B cell (primary cell): ENCODE measurements around the gene KCNJ14. TPM values are rescaled to one million over a fixed set of nuclear protein-coding genes. Genes with fewer than 3 reads are reported as not detected.

Experiments
- ATAC-seq: fragments of 200-7000 bp; cut with Tn5 transposase; one replicate; pipeline ENCODE4 v1.10.0; 2021; ENCODE audit warnings: low read depth, mild to moderate bottlenecking, moderate number of reproducible peaks, moderate library complexity
- CTCF ChIA-PET: fragments of 350-600 bp; sonication (Branson Sonifier 250); formaldehyde crosslinking; loops from one replicate; lab custom pipeline; 2021; ENCODE audit warnings: antibody characterized with exemption, inconsistent platforms; lab: Charles Lee
- POLR2A ChIA-PET: fragments of 350-600 bp; sonication (Branson Sonifier 250); formaldehyde crosslinking; loops from one replicate; lab custom pipeline; 2021; ENCODE audit warnings: antibody characterized with exemption; lab: Charles Lee
- DNase-seq: peaks from one replicate; pipeline ENCODE4 v3.0.0; 2013
- H2AFZ ChIP-seq: 2 replicates; pipeline ENCODE4 v1.6.1; 2012; ENCODE audit warnings: mild to moderate bottlenecking, low read depth, low read length; ENCODE audit not compliant: insufficient read depth, poor library complexity, severe bottlenecking
- H3K27ac ChIP-seq, 2 donors: 1 replicate in 1 of 2; 2 replicates in 1 of 2; pipeline ENCODE4 v1.5.1; 2012 to 2013; ENCODE audit warnings: low read length in 2 of 2, mild to moderate bottlenecking in 2 of 2, moderate library complexity in 1 of 2
- H3K27me3 ChIP-seq, 4 experiments: fragments of 200-600 bp in 1 of 4; sonication (generic) in 1 of 4; replicated peaks in 1 of 4; 1 replicate in 2 of 4; 2 replicates in 2 of 4; pipeline versions ENCODE4 v1.6.1 to v1.7.0; 2013 to 2016; ENCODE audit warnings: low read length in 3 of 4, mild to moderate bottlenecking in 2 of 4, mixed read lengths in 1 of 4, moderate library complexity in 1 of 4; ENCODE audit not compliant: insufficient read depth in 4 of 4, control insufficient read depth in 3 of 4; ENCODE audit errors: control extremely low read depth in 1 of 4
- H3K36me3 ChIP-seq, 2 experiments: replicated peaks in 1 of 2; 1 replicate in 1 of 2; 2 replicates in 1 of 2; pipeline versions ENCODE4 v1.6.1 to v1.7.1; 2013; ENCODE audit warnings: low read length in 1 of 2; ENCODE audit not compliant: insufficient read depth in 2 of 2, control insufficient read depth in 1 of 2; ENCODE audit errors: control extremely low read depth in 1 of 2, extremely low read depth in 1 of 2
- H3K4me1 ChIP-seq, 2 donors: fragments of 200-600 bp in 1 of 2; sonication (generic) in 1 of 2; 1 replicate in 1 of 2; 2 replicates in 1 of 2; pipeline versions ENCODE4 v1.5.1 to v1.6.1; 2013 to 2017; ENCODE audit warnings: low read length in 2 of 2; ENCODE audit not compliant: control insufficient read depth in 2 of 2, insufficient read depth in 2 of 2
- H3K4me2 ChIP-seq: replicated peaks from 2 replicates; pipeline ENCODE3; 2012; ENCODE audit warnings: mild to moderate bottlenecking, low read depth, low read length; ENCODE audit not compliant: poor library complexity, severe bottlenecking
- H3K4me3 ChIP-seq, 5 experiments: fragments of 200-600 bp in 1 of 5; sonication (generic) in 1 of 5; 1 replicate in 3 of 5; 2 replicates in 2 of 5; pipeline versions ENCODE4 v1.5.1 to v1.7.0; 2011 to 2016; ENCODE audit warnings: low read length in 4 of 5, mild to moderate bottlenecking in 4 of 5, low read depth in 2 of 5, control low read depth in 1 of 5, moderate library complexity in 1 of 5; ENCODE audit not compliant: insufficient read depth in 1 of 5; ENCODE audit errors: control extremely low read depth in 1 of 5, extremely low read depth in 1 of 5
- H3K79me2 ChIP-seq: fragments of 200-600 bp; sonication (generic); one replicate; pipeline ENCODE4 v1.6.0; 2016; ENCODE audit warnings: low read length; ENCODE audit not compliant: control insufficient read depth, insufficient read depth
- H3K9ac ChIP-seq: fragments of 200-600 bp; sonication (generic); 2 replicates; pipeline ENCODE4 v1.6.1; 2017; ENCODE audit warnings: mild to moderate bottlenecking, low read length, moderate library complexity
- H3K9me3 ChIP-seq, 3 donors: one replicate each; pipeline versions ENCODE4 v1.6.1 to v1.7.1; 2013; ENCODE audit warnings: low read length in 2 of 3; ENCODE audit not compliant: control insufficient read depth in 2 of 3, insufficient read depth in 1 of 3; ENCODE audit errors: control extremely low read depth in 1 of 3
- H4K20me1 ChIP-seq: 2 replicates; pipeline ENCODE4 v1.6.0; 2012; ENCODE audit warnings: mild to moderate bottlenecking, low read length; ENCODE audit not compliant: insufficient read depth, control insufficient read depth, poor library complexity, severe bottlenecking
- H3K27ac Mint-ChIP-seq: one replicate; pipeline ENCODE4 v1.8.0; 2021; ENCODE audit warnings: mixed read lengths
- H3K27me3 Mint-ChIP-seq: one replicate; pipeline ENCODE4 v1.8.0; 2021; ENCODE audit warnings: mixed read lengths
- H3K4me1 Mint-ChIP-seq: one replicate; pipeline ENCODE4 v1.8.0; 2021; ENCODE audit warnings: mixed read lengths
- H3K4me3 Mint-ChIP-seq: one replicate; pipeline ENCODE4 v1.8.0; 2021; ENCODE audit warnings: mixed read lengths
- H3K9me3 Mint-ChIP-seq: one replicate; pipeline ENCODE4 v1.8.0; 2022; ENCODE audit warnings: mixed read lengths; ENCODE audit not compliant: insufficient read depth
- CTCF ChIP-seq: fragments of 200-600 bp; IDR thresholded peaks from one replicate; pipeline ENCODE4 v1.8.0; 2022; ENCODE audit warnings: antibody characterized with exemption, mild to moderate bottlenecking
- EZH2 ChIP-seq: IDR thresholded peaks from 2 replicates; pipeline ENCODE4 v1.6.1; 2012; ENCODE audit warnings: borderline replicate concordance, low read depth, mild to moderate bottlenecking, moderate library complexity, low read length; ENCODE audit not compliant: insufficient read depth, poor library complexity, severe bottlenecking
- WGBS: methylation state at CpG from one replicate; pipeline ENCODE4 v1.1.5; 2013; ENCODE audit warnings: missing lambda C conversion rate; ENCODE audit not compliant: insufficient coverage; 5-methylcytosine and 5-hydroxymethylcytosine counted together
- intact Hi-C: fragments of 100-400 bp; cut with micrococcal nuclease; formaldehyde crosslinking; loops from one replicate; pipeline ENCODE4 v1.10.0; 2022
- polyA minus RNA-seq: library from RNA; depleted of rRNA, polyadenylated mRNA; stranded (reverse); fragments of >200 nt; gene quantifications from 2 replicates; pipeline ENCODE4 v1.2.3, GENCODE V29; 2012
- polyA plus RNA-seq: library from polyadenylated mRNA; depleted of rRNA; stranded (reverse); fragments of >200 nt; gene quantifications from 2 replicates; pipeline ENCODE4 v1.2.3, GENCODE V29; 2012
- total RNA-seq, 2 donors: library from RNA; stranded (reverse); fragments of 120-200 nt in 1 of 2; gene quantifications; 1 replicate in 1 of 2; 2 replicates in 1 of 2; pipeline versions ENCODE4 v1.2.3 to v1.2.4, GENCODE V29; 2013 to 2022

The KCNJ14 gene
- total RNA-seq, result 2.1 and 2.3 TPM in 2 replicates
- 0.37 TPM for total RNA-seq (2013)
- polyA plus RNA-seq, result 1.5 and 2.1 TPM in 2 replicates
- polyA minus RNA-seq, result 0.94 and 1.1 TPM in 2 replicates

GRCh38 chr19:48455171-48455907 lies at the start of gene KCNJ14:
TSS of gene KCNJ14 (plus strand) at chr19:48455574. CDS start at chr19:48461725, 6,151 bp downstream.
- ChIA-PET POLR2A (no interaction called here), CTCF (no interaction called here)
- Histone ChIP-seq H2AFZ (no peak within 1 kb of the TSS), H3K4me2 (no peak within 1 kb of the TSS), H4K20me1 (peaks cover 38% of the 10 kb centered on the region), H3K4me1 (peaks cover 0 to 6% of the 10 kb centered on the region in 2 donors), H3K9ac (no peak within 1 kb of the TSS), H3K36me3 (peaks cover 0 to 52% of the 10 kb centered on the region in 2 experiments), H3K27ac (no peak within 1 kb of the TSS), H3K9me3 (no peaks in the 10 kb centered on the region), H3K79me2 (peaks cover 19% of the 10 kb centered on the region), H3K4me3 (no peak within 1 kb of the TSS), H3K27me3 (no peaks in the 10 kb centered on the region)
- no peaks in the 10 kb centered on the region for H3K27me3 Mint-ChIP-seq
- no peak for ATAC-seq
- no peak for DNase-seq
- H3K4me1 Mint-ChIP-seq, result peaks cover 8% of the 10 kb centered on the region
- TF ChIP-seq EZH2, result no peak
- TF ChIP-seq CTCF, result no peak
- H3K27ac Mint-ChIP-seq, result peak within 1 kb of the TSS; percentile 29
- 98% methylated on average over 13 of the region's 16 CpGs for WGBS
- intact Hi-C loops, result no loop called here
- H3K4me3 Mint-ChIP-seq, result no peak within 1 kb of the TSS
- H3K9me3 Mint-ChIP-seq, result no peaks in the 10 kb centered on the region

GRCh38 chr19:48405850-48406249 lies 49.5 kb upstream of the KCNJ14 start:
- peaks cover 1 to 4% (median 2%) of the 10 kb centered on the region in 3 donors for H3K9me3 ChIP-seq
- peaks cover 4% of the 10 kb centered on the region for H3K4me1 Mint-ChIP-seq
- no peak overlapping the region for H3K4me3 ChIP-seq
- intact Hi-C loops, result no loop called here
- peaks cover 0 to 4% of the 10 kb centered on the region in 2 donors for H3K4me1 ChIP-seq
- WGBS, result 77% methylated on average over 10 of the region's 13 CpGs
- no peaks in the 10 kb centered on the region for H3K79me2 ChIP-seq
- peaks cover 0 to 18% (median 5%) of the 10 kb centered on the region in 4 experiments for H3K27me3 ChIP-seq
- DNase-seq, result no peak
- H2AFZ ChIP-seq, result no peak overlapping the region
- H4K20me1 ChIP-seq, result no peaks in the 10 kb centered on the region
- ChIA-PET POLR2A (no interaction called here), CTCF (interaction anchor here (1.6 kb wide), 1 partner anchor 15 kb away, joined by 4 read pairs; the partner anchor contains the start of gene KDELR1)
- H3K9ac ChIP-seq, result no peak overlapping the region
- peaks cover 4% of the 10 kb centered on the region for H3K9me3 Mint-ChIP-seq
- H3K27ac ChIP-seq, result no peak overlapping the region
- TF ChIP-seq EZH2 (no peak), CTCF (no peak)
- H3K36me3 ChIP-seq, result no peaks in the 10 kb centered on the region
- no peak for ATAC-seq
- H3K27ac Mint-ChIP-seq, result no peak overlapping the region
- no peak overlapping the region for H3K4me2 ChIP-seq
- H3K4me3 Mint-ChIP-seq, result no peak overlapping the region
- peaks cover 30% of the 10 kb centered on the region for H3K27me3 Mint-ChIP-seq
